WTC11 (cell line): ENCODE results near the gene DCP1B. TPM values are rescaled to one million over a fixed set of nuclear protein-coding genes. Genes with fewer than 3 reads are reported as not detected.

Source experiments
- ATAC-seq: fragments of 200-7000 bp; cut with Tn5 transposase; 2 replicates; pipeline ENCODE4 v1.10.0; 2021; ENCODE audit warnings: mild to moderate bottlenecking, moderate library complexity
- CTCF ChIA-PET: fragments of 300-600 bp; sonication (Branson Sonifier 250); formaldehyde crosslinking; loops from one replicate; lab custom pipeline; 2021; ENCODE audit warnings: antibody characterized with exemption; lab: Charles Lee
- POLR2A ChIA-PET: fragments of 350-600 bp; sonication (Branson Sonifier 250); formaldehyde crosslinking; loops from one replicate; lab custom pipeline; 2021; ENCODE audit warnings: antibody characterized with exemption; lab: Charles Lee
- DNase-seq: peaks from one replicate; pipeline ENCODE4 v3.0.0; 2021; ENCODE audit warnings: low spot score
- H3K27ac Mint-ChIP-seq: 2 replicates; pipeline ENCODE4 v1.8.0; 2021; ENCODE audit warnings: mixed read lengths
- H3K27me3 Mint-ChIP-seq: 2 replicates; pipeline ENCODE4 v1.8.0; 2021; ENCODE audit warnings: low read depth, mild to moderate bottlenecking, moderate library complexity, mixed read lengths
- H3K36me3 Mint-ChIP-seq: 2 replicates; pipeline ENCODE4 v1.8.0; 2021; ENCODE audit warnings: mixed read lengths
- H3K4me1 Mint-ChIP-seq: 2 replicates; pipeline ENCODE4 v1.8.0; 2022; ENCODE audit warnings: mixed read lengths
- H3K4me3 Mint-ChIP-seq: 2 replicates; pipeline ENCODE4 v1.8.0; 2021; ENCODE audit warnings: mild to moderate bottlenecking, moderate library complexity, mixed read lengths
- H3K9me3 Mint-ChIP-seq: 2 replicates; pipeline ENCODE4 v1.8.0; 2021; ENCODE audit warnings: mixed read lengths
- AFF4 ChIP-seq: sonication (generic); formaldehyde crosslinking; IDR thresholded peaks from 2 replicates; pipeline ENCODE4 v1.8.1; 2023; ENCODE audit warnings: mild to moderate bottlenecking, missing genetic modification reagents, borderline replicate concordance
- ATF6 ChIP-seq: sonication (generic); formaldehyde crosslinking; IDR thresholded peaks from 2 replicates; pipeline ENCODE4 v1.8.1; 2023; ENCODE audit warnings: mild to moderate bottlenecking, missing genetic modification reagents
- CBFB ChIP-seq: sonication (generic); formaldehyde crosslinking; IDR thresholded peaks from 2 replicates; pipeline ENCODE4 v1.8.1; 2022; ENCODE audit warnings: mild to moderate bottlenecking, low read depth, missing genetic modification reagents
- CDX4 ChIP-seq: fragments of 250-450 bp; sonication (Bioruptor Pico); IDR thresholded peaks from 2 replicates; pipeline ENCODE4 v1.9.0; 2021; ENCODE audit warnings: moderate library complexity, mild to moderate bottlenecking, inconsistent platforms, borderline replicate concordance
- CREB1 ChIP-seq: sonication (generic); formaldehyde crosslinking; IDR thresholded peaks from 2 replicates; pipeline ENCODE4 v1.8.0; 2023; ENCODE audit warnings: mild to moderate bottlenecking, missing genetic modification reagents
- E2F4 ChIP-seq: sonication (generic); formaldehyde crosslinking; IDR thresholded peaks from 2 replicates; pipeline ENCODE4 v1.8.1; 2022; ENCODE audit warnings: low read depth, mild to moderate bottlenecking, moderate library complexity, missing genetic modification reagents, borderline replicate concordance
- ESRRA ChIP-seq: sonication (generic); formaldehyde crosslinking; IDR thresholded peaks from 2 replicates; pipeline ENCODE4 v1.8.1; 2022; ENCODE audit warnings: mild to moderate bottlenecking, missing genetic modification reagents, borderline replicate concordance
- GTF2I ChIP-seq: fragments of 250-450 bp; sonication (Bioruptor Pico); conservative IDR thresholded peaks from 2 replicates; pipeline ENCODE4 v1.4.0; 2021; ENCODE audit warnings: mild to moderate bottlenecking
- IRF2 ChIP-seq: sonication (generic); formaldehyde crosslinking; IDR thresholded peaks from 2 replicates; pipeline ENCODE4 v1.8.0; 2022; ENCODE audit warnings: low read depth, missing genetic modification reagents, borderline replicate concordance
- JUN ChIP-seq: sonication (generic); formaldehyde crosslinking; IDR thresholded peaks from 2 replicates; pipeline ENCODE4 v1.8.0; 2023; ENCODE audit warnings: mild to moderate bottlenecking, missing genetic modification reagents
- SOX15 ChIP-seq: fragments of 250-450 bp; sonication (Bioruptor Pico); IDR thresholded peaks from 2 replicates; pipeline ENCODE4 v1.9.0; 2021; ENCODE audit warnings: mild to moderate bottlenecking
- ZMAT4 ChIP-seq: fragments of 250-450 bp; sonication (Bioruptor Pico); IDR thresholded peaks from 2 replicates; pipeline ENCODE4 v1.9.0; 2021; ENCODE audit warnings: mild to moderate bottlenecking
- ZNF281 ChIP-seq: sonication (generic); formaldehyde crosslinking; IDR thresholded peaks from 2 replicates; pipeline ENCODE4 v1.8.0; 2023; ENCODE audit warnings: mild to moderate bottlenecking, missing genetic modification reagents
- ZNF396 ChIP-seq: fragments of 250-450 bp; sonication (Bioruptor Pico); IDR thresholded peaks from 2 replicates; pipeline ENCODE4 v1.8.0; 2021; ENCODE audit warnings: mild to moderate bottlenecking, moderate library complexity, borderline replicate concordance
- ZNF532 ChIP-seq: fragments of 250-450 bp; sonication (Bioruptor Pico); IDR thresholded peaks from 2 replicates; pipeline ENCODE4 v1.9.0; 2021; ENCODE audit warnings: mild to moderate bottlenecking, borderline replicate concordance
- total RNA-seq: library from RNA; stranded (reverse); gene quantifications from 3 replicates; pipeline ENCODE4 v1.2.3, GENCODE V29; 2021

The DCP1B gene
- total RNA-seq, 1 experiment from 2014 or later, result 25.1 TPM

- no peak for TF ChIP-seq AFF4 (CRISPR knock-in tag)
- no peak for TF ChIP-seq GTF2I (CRISPR knock-in tag)
These were observed 88.9 kb downstream of the DCP1B start (continued) for GRCh38 chr12:1915082-1915968.

GRCh38 chr12:1914114-1914911, 89.9 kb downstream of the DCP1B start:
- Mint-ChIP-seq H3K27ac (no peak overlapping the region), H3K4me3 (no peak overlapping the region), H3K27me3 (no peaks in the 10 kb centered on the region), H3K9me3 (peaks cover 9% of the 10 kb centered on the region), H3K36me3 (no peaks in the 10 kb centered on the region), H3K4me1 (peaks cover 19% of the 10 kb centered on the region)
- TF ChIP-seq IRF2, result no peak
- TF ChIP-seq ZNF281 (CRISPR knock-in tag), result no peak
- no peak for TF ChIP-seq ZNF532 (CRISPR knock-in tag)
- TF ChIP-seq ATF6, result no peak
- no peak for TF ChIP-seq SOX15 (CRISPR knock-in tag)
- TF ChIP-seq CBFB (CRISPR knock-in tag), result no peak
- no peak for TF ChIP-seq ZNF396 (CRISPR knock-in tag)
- TF ChIP-seq ZMAT4 (CRISPR knock-in tag), result no peak
- TF ChIP-seq CREB1 (CRISPR knock-in tag), result no peak
- no peak for TF ChIP-seq ESRRA
- no peak for TF ChIP-seq JUN (CRISPR knock-in tag)
- no peak for TF ChIP-seq E2F4 (CRISPR knock-in tag)
- no peak for TF ChIP-seq CDX4
- POLR2A ChIA-PET, result no interaction called here
- DNase-seq (no peak), ATAC-seq (no peak)
- CTCF ChIA-PET, result interaction anchor here (0.7 to 2.0 kb wide), 2 partner anchors 8 to 25 kb away, joined by 3 to 15 read pairs; no protein-coding TSS in a partner anchor
